ENCODE measurements around the gene HPCAL4. TPM values are rescaled to one million over a fixed set of nuclear protein-coding genes. Genes with fewer than 3 reads are reported as not detected.

Gene HPCAL4
- total RNA-seq, result under 1 TPM; 0.11 to 0.83 (median 0.29) TPM

DNA sequence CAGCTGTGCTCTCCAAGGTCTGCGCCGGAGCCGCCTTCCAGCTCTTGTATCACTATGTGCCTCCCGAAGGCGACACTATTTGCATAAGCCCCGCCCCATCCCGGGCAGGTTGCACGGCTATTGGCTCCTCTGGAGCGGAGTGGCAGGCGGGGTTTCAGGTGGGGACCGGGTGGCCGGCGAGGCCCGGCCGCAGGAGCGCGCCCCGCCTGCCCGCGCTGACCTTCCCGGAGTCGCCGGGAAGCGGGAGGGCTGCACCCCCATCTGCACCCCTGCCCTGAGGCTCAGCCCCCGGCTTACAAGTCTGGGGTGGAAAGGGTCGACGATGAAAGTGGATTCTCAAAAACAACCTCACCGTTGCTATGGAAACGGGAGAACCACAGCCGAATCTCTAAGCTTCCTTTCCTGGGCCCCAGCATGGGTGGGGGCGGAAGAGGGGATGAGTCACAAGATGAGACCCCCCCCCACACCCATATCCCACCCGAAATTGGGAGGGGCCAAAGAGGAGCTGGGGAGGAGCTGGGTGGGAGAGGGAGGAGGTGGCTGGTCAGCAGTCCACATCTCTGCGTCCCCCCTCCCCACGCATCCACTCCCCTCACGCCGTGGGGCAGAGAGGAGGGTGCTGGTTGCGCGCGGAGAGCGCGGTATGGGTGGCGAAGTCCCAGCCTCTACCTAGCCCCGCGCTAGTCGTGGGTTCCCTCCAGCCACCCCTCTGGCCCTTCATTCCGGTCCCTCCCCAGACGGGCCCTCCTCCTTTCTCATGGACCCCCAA is at the start of gene HPCAL4:
Gene HPCAL4, minus strand, starts transcription at position 51 of the 769 bp plus-strand sequence. CDS start 6,830 bp downstream, outside the sequence.
- peaks cover 13 to 19% of the 10 kb centered on the region in 2 donors for H3K4me1 ChIP-seq
- H3K36me3 ChIP-seq, result no peaks in the 10 kb centered on the region
- peak in 1 of 2 donors; percentile 70 for TF ChIP-seq POLR2A (IDR thresholded peaks at IDR 0.05)
- TF ChIP-seq, protein P1, sequence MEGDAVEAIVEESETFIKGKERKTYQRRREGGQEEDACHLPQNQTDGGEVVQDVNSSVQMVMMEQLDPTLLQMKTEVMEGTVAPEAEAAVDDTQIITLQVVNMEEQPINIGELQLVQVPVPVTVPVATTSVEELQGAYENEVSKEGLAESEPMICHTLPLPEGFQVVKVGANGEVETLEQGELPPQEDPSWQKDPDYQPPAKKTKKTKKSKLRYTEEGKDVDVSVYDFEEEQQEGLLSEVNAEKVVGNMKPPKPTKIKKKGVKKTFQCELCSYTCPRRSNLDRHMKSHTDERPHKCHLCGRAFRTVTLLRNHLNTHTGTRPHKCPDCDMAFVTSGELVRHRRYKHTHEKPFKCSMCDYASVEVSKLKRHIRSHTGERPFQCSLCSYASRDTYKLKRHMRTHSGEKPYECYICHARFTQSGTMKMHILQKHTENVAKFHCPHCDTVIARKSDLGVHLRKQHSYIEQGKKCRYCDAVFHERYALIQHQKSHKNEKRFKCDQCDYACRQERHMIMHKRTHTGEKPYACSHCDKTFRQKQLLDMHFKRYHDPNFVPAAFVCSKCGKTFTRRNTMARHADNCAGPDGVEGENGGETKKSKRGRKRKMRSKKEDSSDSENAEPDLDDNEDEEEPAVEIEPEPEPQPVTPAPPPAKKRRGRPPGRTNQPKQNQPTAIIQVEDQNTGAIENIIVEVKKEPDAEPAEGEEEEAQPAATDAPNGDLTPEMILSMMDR (IDR thresholded peaks at IDR 0.05), result no peak
- H3K4me3 ChIP-seq (replicated peaks in 1 of 3), result peak within 1 kb of the TSS in 1 of 3 donors; percentile 24
- H3K9me3 ChIP-seq, result no peaks in the 10 kb centered on the region
- intact Hi-C loops (cut with DNase I), result no loop called here
- WGBS, 2 donors, result 1 to 6% methylated on average over 26 to 34 of the region's 47 CpGs
- H3K27me3 ChIP-seq, result no peaks in the 10 kb centered on the region
- no peak within 1 kb of the TSS for H3K27ac ChIP-seq
- DNase-seq, result peak; percentile 97

DNA sequence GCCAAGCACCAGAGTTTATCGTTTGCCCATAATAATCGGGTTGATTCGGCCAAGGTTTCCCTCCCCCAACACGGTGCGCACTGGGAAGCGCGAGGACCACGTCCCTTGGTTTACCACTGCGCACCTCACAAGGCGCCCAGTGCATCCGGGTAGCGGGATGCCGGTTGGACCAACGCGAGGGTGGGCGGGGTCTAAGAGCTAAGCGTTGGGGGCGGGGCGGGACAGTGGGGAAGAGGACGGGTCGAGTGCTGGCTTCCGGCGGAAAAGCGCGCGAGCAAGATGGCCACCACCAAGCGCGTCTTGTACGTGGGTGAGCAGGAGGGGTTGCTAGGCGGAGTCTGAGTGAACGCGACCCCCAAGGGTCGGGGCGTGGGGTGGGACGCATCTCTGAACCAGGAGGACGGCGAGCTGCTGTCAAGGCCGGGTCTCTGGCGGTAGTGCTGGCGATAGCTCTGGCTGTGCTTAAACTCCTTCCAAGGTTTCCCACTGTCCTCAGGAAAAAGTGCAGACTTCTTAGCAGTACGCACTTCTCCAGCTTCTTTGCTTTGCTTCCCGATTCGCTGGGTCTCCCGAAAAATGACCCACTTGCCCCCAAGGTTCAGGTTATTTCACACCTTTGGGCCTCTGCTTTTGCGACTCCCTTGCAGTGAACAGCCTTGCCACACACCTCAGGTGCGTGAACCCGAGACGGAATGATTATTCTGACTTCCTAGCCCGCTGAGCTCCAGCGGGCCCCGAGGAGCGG is 47.6 kb upstream of the HPCAL4 start, which contains the start of gene PPIE:
Gene PPIE, plus strand, starts transcription at position 261 of the 745 bp plus-strand sequence. Its CDS starts 19 bp downstream, at position 280.
- H3K4me3 ChIP-seq (replicated peaks in 1 of 3), result peak within 1 kb of the TSS; percentile 31 to 70 (median 41)
- no peaks in the 10 kb centered on the region for H3K27me3 ChIP-seq
- peak within 1 kb of the TSS in 2 of 3 donors; percentile 39 to 56 for H3K27ac ChIP-seq
- peaks cover 7 to 12% of the 10 kb centered on the region in 2 donors for H3K36me3 ChIP-seq
- TF ChIP-seq, protein P1 (IDR thresholded peaks at IDR 0.05), result no peak
- peak in 1 of 2 donors; percentile 67 for TF ChIP-seq POLR2A (IDR thresholded peaks at IDR 0.05)
- H3K9me3 ChIP-seq, result no peaks in the 10 kb centered on the region
- peaks cover 6 to 14% of the 10 kb centered on the region in 2 donors for H3K4me1 ChIP-seq
- intact Hi-C loops (cut with DNase I), result no loop called here
- DNase-seq, result peak; percentile 95
- WGBS, 2 donors, result 0 to 2% methylated on average over 40 to 44 of the region's 52 CpGs

DNA sequence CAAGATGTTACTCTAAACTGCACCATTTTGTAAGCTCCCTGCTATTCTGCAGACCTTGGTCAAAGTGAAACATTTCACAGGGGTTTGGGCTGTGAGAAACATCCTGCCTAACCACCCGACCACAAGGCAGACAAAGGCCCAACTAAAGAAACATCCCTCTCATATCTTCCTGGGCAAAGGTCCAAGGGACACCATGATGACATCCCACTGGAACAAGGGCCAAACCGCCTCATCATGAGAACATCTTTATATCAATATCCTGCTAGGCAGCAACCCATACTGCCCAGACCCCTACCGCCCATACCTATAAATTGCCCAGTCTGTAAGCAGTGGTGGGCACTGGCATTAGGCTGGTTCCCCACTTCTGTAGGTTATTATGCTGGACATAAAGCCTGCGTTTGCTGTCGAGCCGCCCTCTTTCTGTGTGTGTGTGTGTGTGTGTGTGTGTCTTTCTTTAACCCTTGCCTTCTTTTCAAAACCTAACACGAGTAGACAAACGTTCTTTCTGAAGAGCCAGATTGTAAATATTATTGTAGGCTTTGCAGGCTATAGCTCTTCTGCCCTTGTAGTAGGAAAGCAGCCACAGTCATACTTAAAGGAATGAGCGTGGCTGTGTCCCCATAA is 46.4 kb upstream of the HPCAL4 start:
- no peaks in the 10 kb centered on the region for H3K9me3 ChIP-seq
- no peak overlapping the region for H3K4me3 ChIP-seq (replicated peaks in 1 of 3)
- no peaks in the 10 kb centered on the region for H3K27me3 ChIP-seq
- H3K27ac ChIP-seq, result no peak overlapping the region
- H3K4me1 ChIP-seq, result peaks cover 6 to 20% of the 10 kb centered on the region in 2 donors
- DNase-seq, result no peak
- intact Hi-C loops (cut with DNase I), result no loop called here
- TF ChIP-seq POLR2A (IDR thresholded peaks at IDR 0.05), result no peak
- TF ChIP-seq, protein P1 (IDR thresholded peaks at IDR 0.05), result no peak
- peaks cover 0 to 5% of the 10 kb centered on the region in 2 donors for H3K36me3 ChIP-seq
- WGBS, 2 donors, result 78 to 82% methylated on average over 8 to 9 of the region's 9 CpGs

DNA sequence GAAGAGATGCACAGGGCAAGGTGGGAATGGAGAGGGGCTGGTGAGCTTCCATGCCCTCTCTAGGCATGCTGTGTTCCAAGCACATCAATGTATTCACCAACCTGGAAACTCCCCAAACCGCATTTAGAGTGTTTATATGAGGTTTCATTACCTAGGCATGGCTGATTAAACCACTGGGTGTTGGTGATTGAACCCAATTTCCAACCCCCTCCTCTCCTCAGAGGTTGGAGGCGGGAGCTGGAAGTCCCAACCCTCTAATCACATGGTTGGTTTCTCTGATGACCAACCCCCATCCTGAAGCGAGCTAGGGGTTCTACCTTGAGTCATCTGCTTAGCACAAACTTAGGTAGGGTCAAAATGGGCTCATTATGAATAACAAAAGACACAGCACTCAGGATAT is 44.5 kb upstream of the HPCAL4 start:
- Histone ChIP-seq H3K9me3 (no peaks in the 10 kb centered on the region), H3K27ac (no peak overlapping the region), H3K27me3 (no peaks in the 10 kb centered on the region), H3K36me3 (no peaks in the 10 kb centered on the region), H3K4me3 (replicated peaks in 1 of 3) (no peak overlapping the region), H3K4me1 (peaks cover 6 to 20% of the 10 kb centered on the region in 2 donors)
- TF ChIP-seq, protein P1 (IDR thresholded peaks at IDR 0.05), result no peak
- no peak for TF ChIP-seq POLR2A (IDR thresholded peaks at IDR 0.05)
- intact Hi-C loops (cut with DNase I), result no loop called here
- 71 to 85% methylated on average over 3 of the region's 3 CpGs for WGBS, 2 donors
- DNase-seq, result no peak

All from thyroid gland (tissue), 4 donors.